Astrocyte (in vitro differentiated cells and primary cell): ENCODE results near the gene PPAN. TPM values are rescaled to one million over a fixed set of nuclear protein-coding genes. Genes with fewer than 3 reads are reported as not detected.
A peak's percentile ranks its signal among the peaks of the same experiment; 100 is the strongest.

Source experiments
- DNase-seq: peaks from one replicate; pipeline ENCODE4 v3.0.0-alpha.2; 2010; ENCODE audit warnings: low read depth
- FAIRE-seq: peaks from 2 replicates; lab custom pipeline; 2011; peaks lifted over from hg19 to GRCh38; lab: Jason Lieb, UNC
- H2AFZ ChIP-seq: 2 replicates; pipeline ENCODE4 v1.6.0; 2012; ENCODE audit warnings: low read depth, low read length, inconsistent platforms
- H3K27ac ChIP-seq: 2 replicates; pipeline ENCODE4 v1.5.1; 2011; ENCODE audit warnings: low read depth, low read length, inconsistent platforms
- H3K27me3 ChIP-seq: 2 replicates; pipeline ENCODE4 v1.6.0; 2011; ENCODE audit warnings: low read length, inconsistent platforms; ENCODE audit not compliant: insufficient read depth
- H3K36me3 ChIP-seq: 2 replicates; pipeline ENCODE4 v1.5.1; 2011; ENCODE audit warnings: low read length, inconsistent platforms; ENCODE audit not compliant: insufficient read depth
- H3K4me1 ChIP-seq: 2 replicates; pipeline ENCODE4 v1.5.1; 2011; ENCODE audit warnings: low read length, inconsistent platforms; ENCODE audit not compliant: insufficient read depth
- H3K4me2 ChIP-seq: 2 replicates; pipeline ENCODE4 v1.6.0; 2012; ENCODE audit warnings: low read length, inconsistent platforms
- H3K4me3 ChIP-seq: 2 replicates; pipeline ENCODE4 v1.5.1; 2011; ENCODE audit warnings: low read depth, mild to moderate bottlenecking, low read length, inconsistent platforms; ENCODE audit not compliant: insufficient read depth
- H3K79me2 ChIP-seq: 2 replicates; pipeline ENCODE4 v1.6.0; 2012; ENCODE audit warnings: mild to moderate bottlenecking, low read length, inconsistent platforms; ENCODE audit not compliant: insufficient read depth
- H3K9ac ChIP-seq: 2 replicates; pipeline ENCODE4 v1.6.0; 2012; ENCODE audit warnings: mild to moderate bottlenecking, low read length, inconsistent platforms
- H3K9me3 ChIP-seq: 2 replicates; pipeline ENCODE4 v1.5.1; 2012; ENCODE audit warnings: low read depth, mild to moderate bottlenecking, low read length, inconsistent platforms; ENCODE audit not compliant: insufficient read depth
- H4K20me1 ChIP-seq: 2 replicates; pipeline ENCODE4 v1.6.0; 2012; ENCODE audit warnings: low read length, inconsistent platforms; ENCODE audit not compliant: insufficient read depth
- H3K27ac Mint-ChIP-seq: one replicate; pipeline ENCODE4 v1.8.0; 2021; ENCODE audit warnings: mild to moderate bottlenecking, mixed read lengths; ENCODE audit not compliant: unreplicated experiment
- H3K27me3 Mint-ChIP-seq: one replicate; pipeline ENCODE4 v1.8.0; 2021; ENCODE audit warnings: low read depth, mixed read lengths; ENCODE audit not compliant: unreplicated experiment
- H3K36me3 Mint-ChIP-seq: one replicate; pipeline ENCODE4 v1.8.0; 2021; ENCODE audit warnings: low read depth, mixed read lengths; ENCODE audit not compliant: unreplicated experiment
- H3K4me1 Mint-ChIP-seq: one replicate; pipeline ENCODE4 v1.8.0; 2021; ENCODE audit warnings: low read depth, mixed read lengths; ENCODE audit not compliant: unreplicated experiment
- H3K4me3 Mint-ChIP-seq: one replicate; pipeline ENCODE4 v1.8.0; 2021; ENCODE audit warnings: mild to moderate bottlenecking, moderate library complexity, mixed read lengths; ENCODE audit not compliant: unreplicated experiment
- H3K9me3 Mint-ChIP-seq: one replicate; pipeline ENCODE4 v1.8.0; 2021; ENCODE audit warnings: mild to moderate bottlenecking, mixed read lengths; ENCODE audit not compliant: unreplicated experiment
- EZH2 ChIP-seq: IDR thresholded peaks from 2 replicates; pipeline ENCODE4 v1.6.1; 2012; ENCODE audit warnings: mild to moderate bottlenecking, low read length, inconsistent platforms; ENCODE audit not compliant: insufficient read depth
- total RNA-seq: library from RNA; stranded (reverse); gene quantifications from 2 replicates; pipeline ENCODE4 v1.2.1, GENCODE V29; 2021
- TF ChIP-seq, protein P1 (sequence below): IDR thresholded peaks from 2 replicates; pipeline ENCODE4 v1.5.1; 2011; ENCODE audit warnings: low read depth, mild to moderate bottlenecking, inconsistent platforms, low read length, moderate library complexity; ENCODE audit not compliant: insufficient read depth

PPAN gene
- total RNA-seq, 1 donor from 2014 or later: 55.6 TPM

DNA sequence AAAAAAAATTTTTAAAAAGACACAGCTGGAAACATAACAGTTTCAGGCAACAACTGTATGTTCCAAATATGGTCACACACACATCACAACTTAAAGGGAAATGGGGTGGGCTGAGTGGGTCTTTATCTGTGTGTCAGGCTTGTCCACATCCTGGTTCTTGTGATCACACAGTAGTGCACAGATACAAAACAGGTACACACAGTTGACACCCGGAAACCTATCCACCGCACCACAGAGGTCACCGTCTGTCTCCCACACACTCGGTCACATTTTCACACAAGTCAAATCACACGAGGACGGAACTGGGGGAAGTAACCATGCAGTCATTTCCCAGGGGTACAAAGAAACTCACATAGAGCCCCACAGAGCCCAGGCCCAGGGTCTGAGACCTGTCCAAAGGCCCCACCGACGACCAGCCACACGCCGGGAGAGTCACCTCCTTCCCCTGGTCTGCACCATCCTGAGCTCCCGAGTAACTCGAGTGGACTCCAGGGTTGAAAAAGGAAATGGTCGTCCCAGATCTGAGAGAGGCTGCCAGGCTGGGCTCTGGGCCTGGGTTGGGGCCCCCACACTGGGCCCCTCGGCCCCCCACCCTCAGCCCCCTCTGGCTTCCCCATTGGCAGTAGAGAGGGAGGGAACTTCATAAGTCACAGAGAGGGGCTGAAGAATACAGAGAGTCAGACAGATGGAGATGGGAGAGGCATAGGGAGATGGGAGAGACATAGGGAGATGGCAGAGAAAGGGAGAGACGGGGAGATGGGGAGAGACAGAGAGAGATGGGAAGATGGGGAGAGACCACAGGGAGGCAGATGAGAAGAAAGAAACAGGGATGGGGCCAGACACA is 1.3 kb upstream of the PPAN start:
- Histone ChIP-seq H3K4me2 (no peak overlapping the region), H3K27me3 (no peaks in the 10 kb centered on the region), H2AFZ (no peak overlapping the region), H3K4me1 (peaks cover 9% of the 10 kb centered on the region), H3K27ac (no peak overlapping the region), H3K4me3 (no peak overlapping the region), H3K9ac (no peak overlapping the region), H3K79me2 (peaks cover 41% of the 10 kb centered on the region), H3K9me3 (no peaks in the 10 kb centered on the region), H3K36me3 (peaks cover 13% of the 10 kb centered on the region), H4K20me1 (peaks cover 21% of the 10 kb centered on the region)
- Mint-ChIP-seq H3K27me3 (peaks cover 4% of the 10 kb centered on the region), H3K9me3 (no peaks in the 10 kb centered on the region), H3K4me3 (no peak overlapping the region), H3K36me3 (peaks cover 4% of the 10 kb centered on the region), H3K27ac (no peak overlapping the region), H3K4me1 (peaks cover 9% of the 10 kb centered on the region)
- TF ChIP-seq, protein P1, sequence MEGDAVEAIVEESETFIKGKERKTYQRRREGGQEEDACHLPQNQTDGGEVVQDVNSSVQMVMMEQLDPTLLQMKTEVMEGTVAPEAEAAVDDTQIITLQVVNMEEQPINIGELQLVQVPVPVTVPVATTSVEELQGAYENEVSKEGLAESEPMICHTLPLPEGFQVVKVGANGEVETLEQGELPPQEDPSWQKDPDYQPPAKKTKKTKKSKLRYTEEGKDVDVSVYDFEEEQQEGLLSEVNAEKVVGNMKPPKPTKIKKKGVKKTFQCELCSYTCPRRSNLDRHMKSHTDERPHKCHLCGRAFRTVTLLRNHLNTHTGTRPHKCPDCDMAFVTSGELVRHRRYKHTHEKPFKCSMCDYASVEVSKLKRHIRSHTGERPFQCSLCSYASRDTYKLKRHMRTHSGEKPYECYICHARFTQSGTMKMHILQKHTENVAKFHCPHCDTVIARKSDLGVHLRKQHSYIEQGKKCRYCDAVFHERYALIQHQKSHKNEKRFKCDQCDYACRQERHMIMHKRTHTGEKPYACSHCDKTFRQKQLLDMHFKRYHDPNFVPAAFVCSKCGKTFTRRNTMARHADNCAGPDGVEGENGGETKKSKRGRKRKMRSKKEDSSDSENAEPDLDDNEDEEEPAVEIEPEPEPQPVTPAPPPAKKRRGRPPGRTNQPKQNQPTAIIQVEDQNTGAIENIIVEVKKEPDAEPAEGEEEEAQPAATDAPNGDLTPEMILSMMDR: no peak
- no peak for TF ChIP-seq EZH2
- FAIRE-seq (no peak), DNase-seq (no peak)

DNA sequence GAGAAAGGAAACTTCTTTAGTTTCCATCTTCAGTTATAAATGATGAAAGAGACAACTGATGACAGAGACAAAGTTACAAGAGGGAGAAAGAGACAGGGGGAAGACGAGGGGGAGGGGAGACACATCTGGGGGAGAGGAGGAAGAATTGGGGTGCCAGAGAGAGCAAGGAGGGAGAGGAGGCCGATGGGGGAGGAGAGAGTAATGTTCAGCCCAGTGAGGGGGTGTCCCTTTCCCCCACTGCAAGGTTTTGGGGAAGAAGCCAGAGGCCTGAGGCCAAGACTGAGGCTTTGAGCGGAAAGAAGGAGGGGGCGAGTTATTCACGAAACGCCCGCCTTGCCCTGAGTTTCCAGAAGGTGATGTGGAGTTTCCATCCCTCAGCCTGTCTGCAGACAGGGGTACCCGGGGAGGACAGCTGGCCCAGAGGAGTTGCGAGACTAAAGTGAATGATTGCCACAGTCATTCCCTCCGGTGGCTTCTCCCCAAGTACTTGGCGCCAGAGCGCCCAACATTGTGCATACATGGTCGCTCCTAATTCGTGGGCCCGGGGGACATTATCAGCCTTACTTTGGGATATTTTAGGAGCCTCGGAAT is 558 bp upstream of the PPAN start:
- H3K9ac ChIP-seq: no peak overlapping the region
- Mint-ChIP-seq H3K4me3 (peak overlapping the region; percentile 95), H3K4me1 (peaks cover 9% of the 10 kb centered on the region), H3K27ac (peak overlapping the region; percentile 58), H3K9me3 (no peaks in the 10 kb centered on the region), H3K36me3 (peaks cover 5% of the 10 kb centered on the region), H3K27me3 (no peaks in the 10 kb centered on the region)
- no peak overlapping the region for H2AFZ ChIP-seq
- peaks cover 27% of the 10 kb centered on the region for H4K20me1 ChIP-seq
- H3K36me3 ChIP-seq: peaks cover 13% of the 10 kb centered on the region
- TF ChIP-seq, protein P1: no peak
- TF ChIP-seq EZH2: no peak
- no peaks in the 10 kb centered on the region for H3K9me3 ChIP-seq
- H3K79me2 ChIP-seq: peaks cover 43% of the 10 kb centered on the region
- peak overlapping the region; percentile 78 for H3K27ac ChIP-seq
- H3K4me2 ChIP-seq: peak overlapping the region; percentile 98
- H3K4me1 ChIP-seq: peaks cover 9% of the 10 kb centered on the region
- FAIRE-seq (no peak), DNase-seq (no peak)
- H3K4me3 ChIP-seq: no peak overlapping the region
- no peaks in the 10 kb centered on the region for H3K27me3 ChIP-seq

DNA sequence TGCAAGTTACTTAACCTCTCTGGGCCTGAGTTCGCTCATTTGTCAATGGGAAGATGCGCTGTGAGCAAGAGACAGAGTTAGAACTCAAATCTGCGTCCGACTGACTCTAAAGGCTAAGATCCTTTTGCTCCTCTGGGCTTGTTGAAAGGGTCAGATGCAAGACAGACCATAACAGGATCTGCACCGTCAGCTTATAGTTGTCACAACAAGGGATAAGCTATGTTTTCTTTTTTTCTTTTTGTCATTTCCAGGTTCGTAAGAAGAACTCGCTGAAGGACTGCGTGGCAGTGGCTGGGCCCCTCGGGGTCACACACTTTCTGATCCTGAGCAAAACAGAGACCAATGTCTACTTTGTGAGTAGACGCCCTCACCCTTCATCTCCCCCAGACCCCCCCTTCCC is 1.1 kb downstream of the PPAN start:
- DNase-seq (no peak), FAIRE-seq (no peak)
- no peaks in the 10 kb centered on the region for H3K9me3 ChIP-seq
- H3K4me1 ChIP-seq: peaks cover 9% of the 10 kb centered on the region
- Mint-ChIP-seq H3K36me3 (peaks cover 11% of the 10 kb centered on the region), H3K9me3 (no peaks in the 10 kb centered on the region), H3K4me3 (peak overlapping the region; percentile 95), H3K27me3 (no peaks in the 10 kb centered on the region), H3K27ac (peak overlapping the region; percentile 90), H3K4me1 (peaks cover 9% of the 10 kb centered on the region)
- H3K79me2 ChIP-seq: peaks cover 43% of the 10 kb centered on the region
- H3K9ac ChIP-seq: peak overlapping the region; percentile 88
- H4K20me1 ChIP-seq: peaks cover 36% of the 10 kb centered on the region
- H3K4me3 ChIP-seq: peak overlapping the region; percentile 80
- no peak overlapping the region for H2AFZ ChIP-seq
- peak overlapping the region; percentile 78 for H3K27ac ChIP-seq
- peak overlapping the region; percentile 98 for H3K4me2 ChIP-seq
- peaks cover 13% of the 10 kb centered on the region for H3K36me3 ChIP-seq
- no peaks in the 10 kb centered on the region for H3K27me3 ChIP-seq
- TF ChIP-seq, protein P1: no peak
- TF ChIP-seq EZH2: no peak
